Neural progenitor cell (in vitro differentiated cells): ENCODE results near the gene SIPA1.

Experiments used
- EZH2 ChIP-seq: fragments of 200-600 bp; sonication (generic); IDR thresholded peaks from 2 replicates; pipeline ENCODE4 v1.6.1; 2017; ENCODE audit warnings: antibody characterized with exemption, mild to moderate bottlenecking, moderate library complexity
- TF ChIP-seq, protein P1 (sequence below): fragments of 200-600 bp; sonication (generic); IDR thresholded peaks from 2 replicates; pipeline ENCODE4 v1.5.1; 2017; ENCODE audit warnings: antibody characterized with exemption, mild to moderate bottlenecking

DNA sequence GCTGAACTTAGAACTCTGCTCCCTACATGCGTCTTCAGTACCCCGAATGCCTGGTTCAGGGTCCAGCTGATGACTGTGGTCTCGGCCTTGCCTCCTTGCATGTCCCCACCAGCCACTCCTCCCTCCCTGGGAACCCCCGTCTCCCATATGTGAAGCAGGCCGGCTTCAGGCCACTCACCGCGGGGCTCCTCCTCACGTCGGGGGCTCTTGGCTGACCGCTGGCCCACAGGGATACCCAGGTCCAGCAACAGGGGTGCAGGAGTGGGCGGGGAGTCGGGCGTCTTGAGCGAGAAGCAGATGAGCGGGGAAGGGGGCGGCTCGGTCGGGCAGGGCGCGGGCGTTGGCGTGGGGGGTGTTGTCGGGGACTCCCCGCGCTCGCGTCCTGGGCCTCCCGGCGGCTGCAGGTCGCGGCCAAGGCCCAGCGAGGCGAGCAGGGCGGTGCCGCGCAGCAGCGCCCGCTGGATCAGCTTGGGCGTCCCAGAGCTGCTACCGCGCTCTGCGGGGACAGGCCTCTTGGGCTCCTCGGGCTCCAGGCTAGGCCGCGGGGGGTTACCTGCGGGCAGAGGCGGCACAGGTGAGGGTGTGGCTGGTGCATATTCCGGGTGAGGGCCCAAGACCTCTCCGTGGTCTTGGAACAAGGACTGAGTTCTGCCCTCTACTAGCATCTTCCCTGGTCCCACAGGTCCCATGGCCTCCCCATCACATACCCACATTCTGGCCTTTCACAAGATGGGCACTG lies 38.5 kb upstream of the SIPA1 start:
- TF ChIP-seq, protein P1, sequence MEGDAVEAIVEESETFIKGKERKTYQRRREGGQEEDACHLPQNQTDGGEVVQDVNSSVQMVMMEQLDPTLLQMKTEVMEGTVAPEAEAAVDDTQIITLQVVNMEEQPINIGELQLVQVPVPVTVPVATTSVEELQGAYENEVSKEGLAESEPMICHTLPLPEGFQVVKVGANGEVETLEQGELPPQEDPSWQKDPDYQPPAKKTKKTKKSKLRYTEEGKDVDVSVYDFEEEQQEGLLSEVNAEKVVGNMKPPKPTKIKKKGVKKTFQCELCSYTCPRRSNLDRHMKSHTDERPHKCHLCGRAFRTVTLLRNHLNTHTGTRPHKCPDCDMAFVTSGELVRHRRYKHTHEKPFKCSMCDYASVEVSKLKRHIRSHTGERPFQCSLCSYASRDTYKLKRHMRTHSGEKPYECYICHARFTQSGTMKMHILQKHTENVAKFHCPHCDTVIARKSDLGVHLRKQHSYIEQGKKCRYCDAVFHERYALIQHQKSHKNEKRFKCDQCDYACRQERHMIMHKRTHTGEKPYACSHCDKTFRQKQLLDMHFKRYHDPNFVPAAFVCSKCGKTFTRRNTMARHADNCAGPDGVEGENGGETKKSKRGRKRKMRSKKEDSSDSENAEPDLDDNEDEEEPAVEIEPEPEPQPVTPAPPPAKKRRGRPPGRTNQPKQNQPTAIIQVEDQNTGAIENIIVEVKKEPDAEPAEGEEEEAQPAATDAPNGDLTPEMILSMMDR: no peak
- TF ChIP-seq EZH2: no peak
